ENCODE measurements around the gene SLC24A3. TPM values are rescaled to one million over a fixed set of nuclear protein-coding genes. Genes with fewer than 3 reads are reported as not detected.
A peak's percentile ranks its signal among the peaks of the same experiment; 100 is the strongest.

Gene SLC24A3
- total and polyA plus RNA-seq, 2 experiments from 2014 or later, result not detected

DNA sequence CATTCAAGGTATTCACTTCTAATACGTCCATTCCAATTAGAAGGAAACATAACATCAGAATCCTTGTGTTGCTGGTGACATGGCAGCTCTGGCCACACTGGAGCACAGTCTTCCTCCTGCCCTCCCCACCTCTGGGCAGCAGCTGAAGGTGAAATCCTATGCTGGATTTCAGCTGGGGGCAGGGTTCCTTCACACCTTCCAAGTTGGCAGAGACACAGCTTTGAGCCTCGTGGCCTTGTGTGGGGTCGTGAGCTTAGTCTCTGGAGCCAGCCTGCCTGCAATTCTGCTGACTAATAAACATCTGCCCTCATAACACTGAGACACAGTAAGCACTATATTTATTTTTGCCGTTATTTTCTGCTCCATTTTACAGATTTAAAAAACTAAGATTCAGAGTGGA is 326.7 kb downstream of the SLC24A3 start:
- Histone ChIP-seq H4K20me1 (ENCODE audit: insufficient read depth) (no peaks in the 10 kb centered on the region), H3K27me3 (replicated peaks; ENCODE audit: insufficient read depth) (no peaks in the 10 kb centered on the region), H3K9ac (no peak overlapping the region), H3K79me2 (ENCODE audit: insufficient read depth) (no peaks in the 10 kb centered on the region), H3K9me2 (ENCODE audit: insufficient read depth) (no peaks in the 10 kb centered on the region), H3K36me3 (ENCODE audit: low read depth) (no peaks in the 10 kb centered on the region), H3F3A (ENCODE audit: insufficient read depth) (no peaks in the 10 kb centered on the region), H3K9me3 (ENCODE audit: low read depth) (no peaks in the 10 kb centered on the region), H3K27ac (no peak overlapping the region), H2AFZ (no peak overlapping the region), H3K4me3 (no peak overlapping the region), H3K4me2 (ENCODE audit: unreplicated experiment) (no peak overlapping the region), H3K4me1 (ENCODE audit: insufficient read depth) (no peaks in the 10 kb centered on the region)
- DNase-seq, result no peak
- WGBS, 2 experiments (ENCODE audit: low coverage in 1 of 2, low lambda C conversion rate in 2 of 2, missing lambda C conversion rate in 2 of 2), result 41 to 47% methylated on average over 4 of the region's 4 CpGs
- in situ Hi-C loops (cut with MboI), result no loop called here
- no peak for TF ChIP-seq EZH2 (IDR thresholded peaks at IDR 0.05; ENCODE audit: insufficient read depth, poor library complexity, severe bottlenecking)
- no peak for TF ChIP-seq EZH2phosphoT487 (IDR thresholded peaks at IDR 0.05; ENCODE audit: insufficient read depth, low read depth)

GRCh38 chr20:19540392-19540791 is 327.9 kb downstream of the SLC24A3 start:
- 22 to 35% methylated on average over 7 of the region's 7 CpGs for WGBS, 2 experiments (ENCODE audit: low coverage in 1 of 2, low lambda C conversion rate in 2 of 2, missing lambda C conversion rate in 2 of 2)
- H3K4me3 ChIP-seq, result no peak overlapping the region
- TF ChIP-seq EZH2phosphoT487 (IDR thresholded peaks at IDR 0.05; ENCODE audit: insufficient read depth, low read depth), result no peak
- no peak for TF ChIP-seq EZH2 (IDR thresholded peaks at IDR 0.05; ENCODE audit: insufficient read depth, poor library complexity, severe bottlenecking)
- no peaks in the 10 kb centered on the region for H3K36me3 ChIP-seq (ENCODE audit: low read depth)
- DNase-seq, result peak; percentile 21
- no peak overlapping the region for H3K4me2 ChIP-seq (ENCODE audit: unreplicated experiment)
- H3K4me1 ChIP-seq (ENCODE audit: insufficient read depth), result no peaks in the 10 kb centered on the region
- H3K79me2 ChIP-seq (ENCODE audit: insufficient read depth), result no peaks in the 10 kb centered on the region
- H3K27me3 ChIP-seq (replicated peaks; ENCODE audit: insufficient read depth), result no peaks in the 10 kb centered on the region
- H2AFZ ChIP-seq, result no peak overlapping the region
- no peaks in the 10 kb centered on the region for H3K9me2 ChIP-seq (ENCODE audit: insufficient read depth)
- in situ Hi-C loops (cut with MboI), result no loop called here
- no peaks in the 10 kb centered on the region for H3F3A ChIP-seq (ENCODE audit: insufficient read depth)
- H3K27ac ChIP-seq, result no peak overlapping the region
- no peak overlapping the region for H3K9ac ChIP-seq
- H3K9me3 ChIP-seq (ENCODE audit: low read depth), result no peaks in the 10 kb centered on the region
- H4K20me1 ChIP-seq (ENCODE audit: insufficient read depth), result no peaks in the 10 kb centered on the region

GRCh38 chr20:19543101-19543500 is 330.7 kb downstream of the SLC24A3 start:
- Histone ChIP-seq H3K4me3 (no peak overlapping the region), H3K9me2 (ENCODE audit: insufficient read depth) (no peaks in the 10 kb centered on the region), H3K4me2 (ENCODE audit: unreplicated experiment) (no peak overlapping the region), H3K4me1 (ENCODE audit: insufficient read depth) (no peaks in the 10 kb centered on the region), H3K27ac (no peak overlapping the region), H3K9ac (no peak overlapping the region), H4K20me1 (ENCODE audit: insufficient read depth) (no peaks in the 10 kb centered on the region), H3K9me3 (ENCODE audit: low read depth) (no peaks in the 10 kb centered on the region), H3K27me3 (replicated peaks; ENCODE audit: insufficient read depth) (no peaks in the 10 kb centered on the region), H3K36me3 (ENCODE audit: low read depth) (no peaks in the 10 kb centered on the region), H3F3A (ENCODE audit: insufficient read depth) (no peaks in the 10 kb centered on the region), H3K79me2 (ENCODE audit: insufficient read depth) (no peaks in the 10 kb centered on the region), H2AFZ (no peak overlapping the region)
- in situ Hi-C loops (cut with MboI), result no loop called here
- no peak for DNase-seq
- TF ChIP-seq EZH2 (IDR thresholded peaks at IDR 0.05; ENCODE audit: insufficient read depth, poor library complexity, severe bottlenecking), result no peak
- no peak for TF ChIP-seq EZH2phosphoT487 (IDR thresholded peaks at IDR 0.05; ENCODE audit: insufficient read depth, low read depth)
- WGBS, 2 experiments (ENCODE audit: low coverage in 1 of 2, low lambda C conversion rate in 2 of 2, missing lambda C conversion rate in 2 of 2), result 53 to 60% methylated on average over 6 of the region's 6 CpGs

DNA sequence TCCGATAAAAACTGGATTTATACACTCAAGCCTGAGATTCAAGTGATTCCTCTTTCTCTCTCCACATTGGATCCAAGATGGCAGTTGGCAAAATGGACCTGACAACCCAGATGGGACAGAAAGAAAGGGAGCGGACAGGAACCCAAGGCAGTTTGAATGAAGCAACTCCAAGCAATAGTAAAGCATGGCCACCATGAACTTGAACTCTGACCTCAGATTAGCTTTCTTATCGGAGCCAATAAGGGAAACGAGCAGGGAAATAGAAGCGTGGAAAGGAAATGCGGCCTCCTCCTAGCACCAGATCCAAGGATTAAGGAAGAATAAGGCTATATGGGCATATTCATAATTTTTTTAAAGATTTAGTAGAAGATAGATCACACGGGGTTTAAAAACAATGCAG is 332.2 kb downstream of the SLC24A3 start:
- Histone ChIP-seq H3K79me2 (ENCODE audit: insufficient read depth) (no peaks in the 10 kb centered on the region), H3K36me3 (ENCODE audit: low read depth) (no peaks in the 10 kb centered on the region), H3K27ac (no peak overlapping the region), H3K9me2 (ENCODE audit: insufficient read depth) (no peaks in the 10 kb centered on the region), H3K9ac (no peak overlapping the region), H3K9me3 (ENCODE audit: low read depth) (no peaks in the 10 kb centered on the region), H3K4me3 (no peak overlapping the region), H2AFZ (no peak overlapping the region), H3F3A (ENCODE audit: insufficient read depth) (no peaks in the 10 kb centered on the region), H3K4me2 (ENCODE audit: unreplicated experiment) (no peak overlapping the region), H3K27me3 (replicated peaks; ENCODE audit: insufficient read depth) (no peaks in the 10 kb centered on the region), H3K4me1 (ENCODE audit: insufficient read depth) (no peaks in the 10 kb centered on the region), H4K20me1 (ENCODE audit: insufficient read depth) (no peaks in the 10 kb centered on the region)
- in situ Hi-C loops (cut with MboI), result no loop called here
- WGBS, 2 experiments (ENCODE audit: low coverage in 1 of 2, low lambda C conversion rate in 2 of 2, missing lambda C conversion rate in 2 of 2), result 63 to 68% methylated on average over 7 of the region's 7 CpGs
- DNase-seq, result no peak
- TF ChIP-seq EZH2phosphoT487 (IDR thresholded peaks at IDR 0.05; ENCODE audit: insufficient read depth, low read depth), result no peak
- TF ChIP-seq EZH2 (IDR thresholded peaks at IDR 0.05; ENCODE audit: insufficient read depth, poor library complexity, severe bottlenecking), result no peak

DNA sequence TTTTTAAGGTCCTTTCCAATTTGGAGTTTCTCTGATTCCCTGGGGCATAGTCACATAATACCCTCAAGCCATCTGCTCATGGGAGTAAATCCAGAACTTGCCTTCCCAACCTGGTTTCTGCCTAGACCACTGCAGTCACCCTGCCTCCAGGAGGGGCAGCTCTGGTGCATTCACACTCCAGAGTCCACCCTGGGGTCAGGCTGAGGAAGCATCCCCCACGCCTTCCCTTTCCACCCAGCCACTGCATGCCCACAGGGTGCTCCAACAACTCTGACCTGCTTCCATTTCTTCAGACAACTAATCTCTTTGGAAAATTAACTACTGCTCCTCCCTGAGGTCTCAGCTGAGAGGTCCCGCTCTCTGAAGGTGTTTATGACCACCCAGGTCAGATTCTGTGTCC is 334.2 kb downstream of the SLC24A3 start:
- Histone ChIP-seq H3K36me3 (ENCODE audit: low read depth) (no peaks in the 10 kb centered on the region), H3K27ac (no peak overlapping the region), H3K4me1 (ENCODE audit: insufficient read depth) (no peaks in the 10 kb centered on the region), H3K27me3 (replicated peaks; ENCODE audit: insufficient read depth) (no peaks in the 10 kb centered on the region), H3K79me2 (ENCODE audit: insufficient read depth) (no peaks in the 10 kb centered on the region), H2AFZ (no peak overlapping the region), H3K9ac (no peak overlapping the region), H3K9me2 (ENCODE audit: insufficient read depth) (no peaks in the 10 kb centered on the region), H3K4me3 (no peak overlapping the region), H4K20me1 (ENCODE audit: insufficient read depth) (no peaks in the 10 kb centered on the region), H3F3A (ENCODE audit: insufficient read depth) (no peaks in the 10 kb centered on the region), H3K9me3 (ENCODE audit: low read depth) (no peaks in the 10 kb centered on the region), H3K4me2 (ENCODE audit: unreplicated experiment) (no peak overlapping the region)
- TF ChIP-seq EZH2phosphoT487 (IDR thresholded peaks at IDR 0.05; ENCODE audit: insufficient read depth, low read depth), result no peak
- TF ChIP-seq EZH2 (IDR thresholded peaks at IDR 0.05; ENCODE audit: insufficient read depth, poor library complexity, severe bottlenecking), result no peak
- in situ Hi-C loops (cut with MboI), result no loop called here
- no peak for DNase-seq
- WGBS, 2 experiments (ENCODE audit: low coverage in 1 of 2, low lambda C conversion rate in 2 of 2, missing lambda C conversion rate in 2 of 2), result 21 to 34% methylated on average over 2 of the region's 2 CpGs
